Esophagus muscularis mucosa (tissue), 3 donors: ENCODE measurements around the gene SRSF4.

Experiments used
- CTCF ChIP-seq, 3 experiments: fragments of 200-600 bp in 2 of 3; fragments of 450-650 bp in 1 of 3; sonication (generic) in 2 of 3; IDR thresholded peaks; one replicate each; pipeline ENCODE4 v1.5.1; 2017 to 2019; ENCODE audit warnings: antibody characterized with exemption in 3 of 3, mild to moderate bottlenecking in 2 of 3, moderate library complexity in 1 of 3
- POLR2AphosphoS5 ChIP-seq, 2 donors: sonication (generic); formaldehyde crosslinking; IDR thresholded peaks; one replicate each; pipeline ENCODE4 v1.6.1; 2017; ENCODE audit warnings: antibody characterized with exemption in 2 of 2

DNA sequence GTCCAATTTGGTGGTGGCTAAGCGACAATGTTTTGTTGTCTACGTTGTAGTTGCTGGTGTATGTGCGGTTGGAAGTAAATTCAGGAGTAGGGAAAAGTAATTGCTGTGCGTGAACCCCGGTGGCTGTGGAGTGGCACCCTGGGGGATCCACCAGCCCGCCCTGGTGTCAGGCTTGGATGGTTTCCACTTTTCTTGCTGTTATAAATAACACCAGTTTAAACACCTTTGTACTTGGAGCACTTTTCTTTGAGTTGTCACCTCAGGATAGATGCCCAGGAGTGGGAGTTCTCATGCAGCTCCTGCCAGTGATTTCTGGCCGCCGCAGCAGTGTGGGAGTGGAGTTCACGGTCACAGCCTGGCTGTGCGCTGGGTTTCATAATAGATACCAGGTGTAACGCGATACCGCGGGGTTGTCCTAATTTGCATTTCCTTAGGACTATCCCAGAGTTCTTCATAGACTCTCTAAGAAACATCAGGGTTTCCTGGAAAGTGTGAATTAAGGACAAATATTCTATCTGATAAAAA, 45.2 kb downstream of the SRSF4 start:
- TF ChIP-seq CTCF (IDR thresholded peaks at IDR 0.05) (no peak), POLR2AphosphoS5 (IDR thresholded peaks at IDR 0.05) (peak in 1 of 2 donors; percentile 16)
